ENCODE data around the gene AP4E1.
"Not testable (repeated sequence)": the region's sequence is repeated elsewhere in the genome, so short reads cannot be mapped to it uniquely, and the experiment has no call there.

Gene AP4E1

GRCh38 chr15:51030649-51031316 lies 122.3 kb downstream of the AP4E1 start:
- no peak overlapping the region for H3K27ac ChIP-seq (ENCODE audit: insufficient read depth, low read length, poor library complexity, severe bottlenecking)
- no peaks in the 10 kb centered on the region for H3K36me3 ChIP-seq (ENCODE audit: control insufficient read depth, insufficient read depth, low read length)
- H3K4me3 ChIP-seq (ENCODE audit: insufficient read depth, low read depth, low read length, poor library complexity, severe bottlenecking) = no peak overlapping the region
- no peaks in the 10 kb centered on the region for H3K27me3 ChIP-seq (replicated peaks; ENCODE audit: control insufficient read depth, insufficient read depth, low read length, poor library complexity, severe bottlenecking)
- H3K4me1 ChIP-seq (ENCODE audit: control insufficient read depth, insufficient read depth, low read length, poor library complexity, severe bottlenecking) = no peaks in the 10 kb centered on the region
- H3K9me3 ChIP-seq (ENCODE audit: control insufficient read depth, low read length) = no peaks in the 10 kb centered on the region
- no peak for DNase-seq

- H3K4me1 ChIP-seq (ENCODE audit: control insufficient read depth, insufficient read depth, low read length, poor library complexity, severe bottlenecking); H3K27me3 ChIP-seq (replicated peaks; ENCODE audit: control insufficient read depth, insufficient read depth, low read length, poor library complexity, severe bottlenecking); DNase-seq; H3K4me3 ChIP-seq (ENCODE audit: insufficient read depth, low read depth, low read length, poor library complexity, severe bottlenecking); H3K9me3 ChIP-seq (ENCODE audit: control insufficient read depth, low read length); H3K27ac ChIP-seq (ENCODE audit: insufficient read depth, low read length, poor library complexity, severe bottlenecking); H3K36me3 ChIP-seq (ENCODE audit: control insufficient read depth, insufficient read depth, low read length): not testable (repeated sequence)
These were observed 129.0 kb downstream of the AP4E1 start for GRCh38 chr15:51037474-51037873.

- Histone ChIP-seq H3K27me3 (replicated peaks; ENCODE audit: control insufficient read depth, insufficient read depth, low read length, poor library complexity, severe bottlenecking) (no peaks in the 10 kb centered on the region), H3K36me3 (ENCODE audit: control insufficient read depth, insufficient read depth, low read length) (no peaks in the 10 kb centered on the region), H3K4me3 (ENCODE audit: insufficient read depth, low read depth, low read length, poor library complexity, severe bottlenecking) (no peak overlapping the region), H3K27ac (ENCODE audit: insufficient read depth, low read length, poor library complexity, severe bottlenecking) (no peak overlapping the region), H3K4me1 (ENCODE audit: control insufficient read depth, insufficient read depth, low read length, poor library complexity, severe bottlenecking) (no peaks in the 10 kb centered on the region), H3K9me3 (ENCODE audit: control insufficient read depth, low read length) (no peaks in the 10 kb centered on the region)
- DNase-seq = no peak
These were observed 129.9 kb downstream of the AP4E1 start for GRCh38 chr15:51038162-51038973.

- Histone ChIP-seq H3K36me3 (ENCODE audit: control insufficient read depth, insufficient read depth, low read length) (no peaks in the 10 kb centered on the region), H3K9me3 (ENCODE audit: control insufficient read depth, low read length) (no peaks in the 10 kb centered on the region), H3K27ac (ENCODE audit: insufficient read depth, low read length, poor library complexity, severe bottlenecking) (no peak overlapping the region), H3K4me1 (ENCODE audit: control insufficient read depth, insufficient read depth, low read length, poor library complexity, severe bottlenecking) (no peaks in the 10 kb centered on the region), H3K27me3 (replicated peaks; ENCODE audit: control insufficient read depth, insufficient read depth, low read length, poor library complexity, severe bottlenecking) (no peaks in the 10 kb centered on the region), H3K4me3 (ENCODE audit: insufficient read depth, low read depth, low read length, poor library complexity, severe bottlenecking) (no peak overlapping the region)
- DNase-seq = no peak
These were observed 130.5 kb downstream of the AP4E1 start for GRCh38 chr15:51038974-51039319.

- no peaks in the 10 kb centered on the region for H3K36me3 ChIP-seq (ENCODE audit: control insufficient read depth, insufficient read depth, low read length)
- no peak overlapping the region for H3K4me3 ChIP-seq (ENCODE audit: insufficient read depth, low read depth, low read length, poor library complexity, severe bottlenecking)
- H3K9me3 ChIP-seq (ENCODE audit: control insufficient read depth, low read length) = no peaks in the 10 kb centered on the region
- no peaks in the 10 kb centered on the region for H3K4me1 ChIP-seq (ENCODE audit: control insufficient read depth, insufficient read depth, low read length, poor library complexity, severe bottlenecking)
- H3K27me3 ChIP-seq (replicated peaks; ENCODE audit: control insufficient read depth, insufficient read depth, low read length, poor library complexity, severe bottlenecking) = no peaks in the 10 kb centered on the region
- no peak overlapping the region for H3K27ac ChIP-seq (ENCODE audit: insufficient read depth, low read length, poor library complexity, severe bottlenecking)
- DNase-seq = no peak
These were observed 135.7 kb downstream of the AP4E1 start for GRCh38 chr15:51044037-51044727.

GRCh38 chr15:51046016-51046415 lies 137.5 kb downstream of the AP4E1 start:
- Histone ChIP-seq H3K27me3 (replicated peaks; ENCODE audit: control insufficient read depth, insufficient read depth, low read length, poor library complexity, severe bottlenecking) (no peaks in the 10 kb centered on the region), H3K4me3 (ENCODE audit: insufficient read depth, low read depth, low read length, poor library complexity, severe bottlenecking) (no peak overlapping the region), H3K4me1 (ENCODE audit: control insufficient read depth, insufficient read depth, low read length, poor library complexity, severe bottlenecking) (no peaks in the 10 kb centered on the region), H3K9me3 (ENCODE audit: control insufficient read depth, low read length) (no peaks in the 10 kb centered on the region), H3K36me3 (ENCODE audit: control insufficient read depth, insufficient read depth, low read length) (no peaks in the 10 kb centered on the region), H3K27ac (ENCODE audit: insufficient read depth, low read length, poor library complexity, severe bottlenecking) (no peak overlapping the region)
- no peak for DNase-seq

GRCh38 chr15:51046799-51047449 lies 138.4 kb downstream of the AP4E1 start:
- H3K27me3 ChIP-seq (replicated peaks; ENCODE audit: control insufficient read depth, insufficient read depth, low read length, poor library complexity, severe bottlenecking) = no peaks in the 10 kb centered on the region
- H3K4me3 ChIP-seq (ENCODE audit: insufficient read depth, low read depth, low read length, poor library complexity, severe bottlenecking) = no peak overlapping the region
- H3K27ac ChIP-seq (ENCODE audit: insufficient read depth, low read length, poor library complexity, severe bottlenecking) = no peak overlapping the region
- no peaks in the 10 kb centered on the region for H3K9me3 ChIP-seq (ENCODE audit: control insufficient read depth, low read length)
- DNase-seq = no peak
- H3K4me1 ChIP-seq (ENCODE audit: control insufficient read depth, insufficient read depth, low read length, poor library complexity, severe bottlenecking) = no peaks in the 10 kb centered on the region
- H3K36me3 ChIP-seq (ENCODE audit: control insufficient read depth, insufficient read depth, low read length) = no peaks in the 10 kb centered on the region

GRCh38 chr15:51048308-51048707 lies 139.8 kb downstream of the AP4E1 start:
- Histone ChIP-seq H3K4me1 (ENCODE audit: control insufficient read depth, insufficient read depth, low read length, poor library complexity, severe bottlenecking) (no peaks in the 10 kb centered on the region), H3K27me3 (replicated peaks; ENCODE audit: control insufficient read depth, insufficient read depth, low read length, poor library complexity, severe bottlenecking) (no peaks in the 10 kb centered on the region), H3K4me3 (ENCODE audit: insufficient read depth, low read depth, low read length, poor library complexity, severe bottlenecking) (no peak overlapping the region), H3K9me3 (ENCODE audit: control insufficient read depth, low read length) (no peaks in the 10 kb centered on the region), H3K27ac (ENCODE audit: insufficient read depth, low read length, poor library complexity, severe bottlenecking) (no peak overlapping the region), H3K36me3 (ENCODE audit: control insufficient read depth, insufficient read depth, low read length) (no peaks in the 10 kb centered on the region)
- no peak for DNase-seq

- Histone ChIP-seq H3K36me3 (ENCODE audit: control insufficient read depth, insufficient read depth, low read length) (no peaks in the 10 kb centered on the region), H3K4me3 (ENCODE audit: insufficient read depth, low read depth, low read length, poor library complexity, severe bottlenecking) (no peak overlapping the region), H3K27me3 (replicated peaks; ENCODE audit: control insufficient read depth, insufficient read depth, low read length, poor library complexity, severe bottlenecking) (no peaks in the 10 kb centered on the region), H3K27ac (ENCODE audit: insufficient read depth, low read length, poor library complexity, severe bottlenecking) (no peak overlapping the region), H3K4me1 (ENCODE audit: control insufficient read depth, insufficient read depth, low read length, poor library complexity, severe bottlenecking) (no peaks in the 10 kb centered on the region), H3K9me3 (ENCODE audit: control insufficient read depth, low read length) (no peaks in the 10 kb centered on the region)
- no peak for DNase-seq
These were observed 140.6 kb downstream of the AP4E1 start for GRCh38 chr15:51049081-51049480.
